ENCODE measurements around the gene TFPT. TPM values are rescaled to one million over a fixed set of nuclear protein-coding genes. Genes with fewer than 3 reads are reported as not detected.

The TFPT gene
- total and polyA plus RNA-seq, 2 donors (not counting 3 experiments of a cell fraction or from before 2014, with no cell fraction given) = 28.3 to 32.1 TPM

DNA sequence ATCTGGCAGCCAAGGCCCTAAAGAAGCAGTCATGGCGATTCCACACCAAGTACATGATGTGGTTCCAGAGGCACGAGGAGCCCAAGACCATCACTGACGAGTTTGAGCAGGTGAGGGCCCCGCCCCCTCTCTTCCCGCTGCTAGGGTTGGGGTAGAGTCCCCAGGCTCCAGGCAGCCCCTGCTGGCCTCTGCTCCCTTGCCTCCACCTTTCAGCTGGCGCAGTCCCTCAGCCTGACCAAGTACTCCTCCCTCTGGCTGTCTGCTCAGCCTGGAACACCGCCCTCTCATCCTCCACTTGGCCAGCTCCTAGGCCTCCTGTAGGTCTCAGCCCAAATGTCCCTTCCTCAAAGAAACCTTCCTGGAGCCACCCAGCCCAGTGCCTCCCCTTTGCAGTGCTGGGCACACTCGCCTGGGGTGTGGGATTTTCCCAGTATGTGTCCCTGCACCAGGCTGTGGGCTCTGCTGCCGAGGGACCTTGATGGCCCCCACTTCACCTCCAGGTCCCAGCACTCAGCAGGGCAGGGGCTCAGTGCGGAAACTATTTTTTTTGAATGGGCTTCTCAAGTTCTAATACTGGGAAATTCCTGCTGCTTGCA, 38.4 kb upstream of the TFPT start:
- H3K27me3 ChIP-seq (ENCODE audit: control insufficient read depth in 2 of 2, insufficient read depth in 2 of 2, low read length in 2 of 2) = no peaks in the 10 kb centered on the region
- no TSS peak for BruUV-seq (replicated peaks)
- peaks cover 4% of the 10 kb centered on the region for H3K79me2 ChIP-seq (ENCODE audit: control insufficient read depth, insufficient read depth, low read length)
- DNase-seq (ENCODE audit: low read depth, low spot score) (no peak), FAIRE-seq (no peak)
- H3K9ac ChIP-seq (replicated peaks; ENCODE audit: extremely low read depth, insufficient read depth, low read length) = no peak overlapping the region
- no peaks in the 10 kb centered on the region for H3K9me1 ChIP-seq (replicated peaks; ENCODE audit: control insufficient read depth, extremely low read depth, insufficient read depth, low read length)
- H3K4me2 ChIP-seq (ENCODE audit: insufficient read depth, low read length) = no peak overlapping the region
- H3K27ac ChIP-seq (ENCODE audit: insufficient read depth, low read depth, low read length) = no peak overlapping the region
- POLR2A ChIA-PET = no interaction called here
- TF ChIP-seq MYC (IDR thresholded peaks at IDR 0.05; ENCODE audit: low read depth, low read length) (no peak), POLR2A (IDR thresholded peaks at IDR 0.05; ENCODE audit: low read depth, low read length) (no peak), GATA2 (IDR thresholded peaks at IDR 0.05; ENCODE audit: insufficient read depth, insufficient read length, low read depth, low read length) (no peak), POLR2AphosphoS5 (IDR thresholded peaks at IDR 0.05; ENCODE audit: insufficient read depth, low read depth, low read length) (no peak), EZH2 (IDR thresholded peaks at IDR 0.05; ENCODE audit: borderline replicate concordance, low read depth, low read length, severe bottlenecking) (no peak), FOS (IDR thresholded peaks at IDR 0.05; ENCODE audit: borderline replicate concordance, insufficient read depth, low read length) (no peak), JUN (IDR thresholded peaks at IDR 0.05; ENCODE audit: borderline replicate concordance, insufficient read depth, insufficient read length, low read depth) (no peak)
- TF ChIP-seq, protein P1, sequence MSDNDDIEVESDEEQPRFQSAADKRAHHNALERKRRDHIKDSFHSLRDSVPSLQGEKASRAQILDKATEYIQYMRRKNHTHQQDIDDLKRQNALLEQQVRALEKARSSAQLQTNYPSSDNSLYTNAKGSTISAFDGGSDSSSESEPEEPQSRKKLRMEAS (IDR thresholded peaks at IDR 0.05; ENCODE audit: insufficient read depth, insufficient read length) = no peak
- TF ChIP-seq, protein P2, sequence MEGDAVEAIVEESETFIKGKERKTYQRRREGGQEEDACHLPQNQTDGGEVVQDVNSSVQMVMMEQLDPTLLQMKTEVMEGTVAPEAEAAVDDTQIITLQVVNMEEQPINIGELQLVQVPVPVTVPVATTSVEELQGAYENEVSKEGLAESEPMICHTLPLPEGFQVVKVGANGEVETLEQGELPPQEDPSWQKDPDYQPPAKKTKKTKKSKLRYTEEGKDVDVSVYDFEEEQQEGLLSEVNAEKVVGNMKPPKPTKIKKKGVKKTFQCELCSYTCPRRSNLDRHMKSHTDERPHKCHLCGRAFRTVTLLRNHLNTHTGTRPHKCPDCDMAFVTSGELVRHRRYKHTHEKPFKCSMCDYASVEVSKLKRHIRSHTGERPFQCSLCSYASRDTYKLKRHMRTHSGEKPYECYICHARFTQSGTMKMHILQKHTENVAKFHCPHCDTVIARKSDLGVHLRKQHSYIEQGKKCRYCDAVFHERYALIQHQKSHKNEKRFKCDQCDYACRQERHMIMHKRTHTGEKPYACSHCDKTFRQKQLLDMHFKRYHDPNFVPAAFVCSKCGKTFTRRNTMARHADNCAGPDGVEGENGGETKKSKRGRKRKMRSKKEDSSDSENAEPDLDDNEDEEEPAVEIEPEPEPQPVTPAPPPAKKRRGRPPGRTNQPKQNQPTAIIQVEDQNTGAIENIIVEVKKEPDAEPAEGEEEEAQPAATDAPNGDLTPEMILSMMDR (IDR thresholded peaks at IDR 0.05; ENCODE audit: extremely low read depth in 1 of 2, insufficient read depth in 1 of 2, low read depth in 1 of 2, low read length in 2 of 2) = no peak
- H3K36me3 ChIP-seq (ENCODE audit: control insufficient read depth in 2 of 2, extremely low read depth in 1 of 2, insufficient read depth in 2 of 2, low read length in 2 of 2) = peaks cover 15 to 68% of the 10 kb centered on the region in 2 experiments
- intact Hi-C loops (cut with micrococcal nuclease) = no loop called here
- no peak overlapping the region for H3K4me3 ChIP-seq (replicated peaks in 1 of 3; ENCODE audit: insufficient read depth in 1 of 3, low read depth in 1 of 3, low read length in 3 of 3)
- H4K20me1 ChIP-seq (replicated peaks; ENCODE audit: control insufficient read depth, extremely low read depth, insufficient read depth, low read length) = no peaks in the 10 kb centered on the region
- H2AFZ ChIP-seq (ENCODE audit: low read depth, low read length) = no peak overlapping the region
- dilution Hi-C loops (cut with MboI; ENCODE audit: extremely low pct_ligation_motif_present, low sequenced_read_pairs) = no loop called here
- CTCF ChIA-PET = no interaction called here
- no peaks in the 10 kb centered on the region for H3K9me3 ChIP-seq (replicated peaks; ENCODE audit: control insufficient read depth, insufficient read depth, low read length)
- H3K4me1 ChIP-seq (ENCODE audit: control insufficient read depth, extremely low read depth, insufficient read depth, low read length) = peaks cover 7% of the 10 kb centered on the region

Measured in endothelial cell of umbilical vein (primary cell).